ENCODE data around the gene FAM47A. TPM values are rescaled to one million over a fixed set of nuclear protein-coding genes. Genes with fewer than 3 reads are reported as not detected.

The FAM47A gene
- not detected for total RNA-seq
- long read RNA-seq, donor 1: 0 reads
- long read RNA-seq, donor 2: 0 reads

GRCh38 chrX:34132028-34132427 is at the start of gene FAM47A:
FAM47A (minus strand) TSS chrX:34132314; CDS start chrX:34132278, 36 bp downstream.
- DNase-seq: no peak
- H3K4me3 ChIP-seq: no peak within 1 kb of the TSS
- H3K4me1 ChIP-seq (ENCODE audit: low read depth): no peaks in the 10 kb centered on the region
- H3K36me3 ChIP-seq (ENCODE audit: low read depth): no peaks in the 10 kb centered on the region
- peaks cover 6% of the 10 kb centered on the region for H3K9me3 ChIP-seq
- no peak for ATAC-seq
- intact Hi-C loops (cut with DNase I, micrococcal nuclease): no loop called here
- no peak for TF ChIP-seq CTCF (IDR thresholded peaks at IDR 0.05)

- no peaks in the 10 kb centered on the region for H3K36me3 ChIP-seq (ENCODE audit: low read depth)
- ATAC-seq (no peak), DNase-seq (peak in 1 of 3 donors; percentile 38)
- H3K4me1 ChIP-seq (ENCODE audit: low read depth): no peaks in the 10 kb centered on the region
- intact Hi-C loops (cut with DNase I, micrococcal nuclease): no loop called here
- no peaks in the 10 kb centered on the region for H3K9me3 ChIP-seq
- TF ChIP-seq CTCF (IDR thresholded peaks at IDR 0.05): no peak
- no peak overlapping the region for H3K4me3 ChIP-seq
Measured at GRCh38 chrX:34147345-34147744, 15.2 kb upstream of the FAM47A start.

- ATAC-seq (no peak), DNase-seq (peak in 1 of 3 donors; percentile 40)
- no peak for TF ChIP-seq CTCF (IDR thresholded peaks at IDR 0.05)
Measured at GRCh38 chrX:34146906-34147305, 14.8 kb upstream of the FAM47A start.

GRCh38 chrX:34144246-34144645 is 12.1 kb upstream of the FAM47A start:
- H3K36me3 ChIP-seq (ENCODE audit: low read depth): no peaks in the 10 kb centered on the region
- no peak overlapping the region for H3K4me3 ChIP-seq
- no peaks in the 10 kb centered on the region for H3K4me1 ChIP-seq (ENCODE audit: low read depth)
- DNase-seq: no peak
- TF ChIP-seq CTCF (IDR thresholded peaks at IDR 0.05): no peak
- no peak for ATAC-seq
- intact Hi-C loops (cut with DNase I, micrococcal nuclease): no loop called here
- no peaks in the 10 kb centered on the region for H3K9me3 ChIP-seq

More at GRCh38 chrX:34146906-34147305, 14.8 kb upstream of the FAM47A start:
- no peaks in the 10 kb centered on the region for H3K36me3 ChIP-seq (ENCODE audit: low read depth)
- intact Hi-C loops (cut with DNase I, micrococcal nuclease): no loop called here
- no peaks in the 10 kb centered on the region for H3K9me3 ChIP-seq
- H3K4me1 ChIP-seq (ENCODE audit: low read depth): no peaks in the 10 kb centered on the region
- H3K4me3 ChIP-seq: no peak overlapping the region

GRCh38 chrX:34140816-34141215 is 8.7 kb upstream of the FAM47A start:
- intact Hi-C loops (cut with DNase I, micrococcal nuclease): no loop called here
- Histone ChIP-seq H3K36me3 (ENCODE audit: low read depth) (no peaks in the 10 kb centered on the region), H3K9me3 (no peaks in the 10 kb centered on the region), H3K4me3 (no peak overlapping the region), H3K4me1 (ENCODE audit: low read depth) (no peaks in the 10 kb centered on the region)
- ATAC-seq (no peak), DNase-seq (no peak)
- no peak for TF ChIP-seq CTCF (IDR thresholded peaks at IDR 0.05)
